ENCODE data around the gene MEIS2.

The MEIS2 gene

GRCh38 chr15:36877294-36877693 is 223.1 kb downstream of the MEIS2 start:
- TF ChIP-seq SIN3A (IDR thresholded peaks at IDR 0.05; ENCODE audit: borderline replicate concordance, insufficient read depth, low read length) (no peak), REST (IDR thresholded peaks at IDR 0.05; ENCODE audit: insufficient read depth in 1 of 2, low read depth in 2 of 2, low read length in 2 of 2) (no peak), TAF1 (IDR thresholded peaks at IDR 0.05; ENCODE audit: borderline replicate concordance, insufficient read depth, low read length) (no peak), POLR2AphosphoS5 (IDR thresholded peaks at IDR 0.05; ENCODE audit: low read depth, low read length) (no peak), FOXP2 (optimal IDR thresholded peaks at IDR 0.05; ENCODE audit: borderline replicate concordance, extremely low read depth, extremely low read length, insufficient read depth) (no peak)

GRCh38 chr15:36875740-36876334 is 224.5 kb downstream of the MEIS2 start:
- no peak for TF ChIP-seq POLR2AphosphoS5 (IDR thresholded peaks at IDR 0.05; ENCODE audit: low read depth, low read length)
- TF ChIP-seq TAF1 (IDR thresholded peaks at IDR 0.05; ENCODE audit: borderline replicate concordance, insufficient read depth, low read length) = no peak
- TF ChIP-seq REST (IDR thresholded peaks at IDR 0.05; ENCODE audit: insufficient read depth in 1 of 2, low read depth in 2 of 2, low read length in 2 of 2) = no peak
- TF ChIP-seq FOXP2 (optimal IDR thresholded peaks at IDR 0.05; ENCODE audit: borderline replicate concordance, extremely low read depth, extremely low read length, insufficient read depth) = no peak
- no peak for TF ChIP-seq SIN3A (IDR thresholded peaks at IDR 0.05; ENCODE audit: borderline replicate concordance, insufficient read depth, low read length)

- no peak for TF ChIP-seq TAF1 (IDR thresholded peaks at IDR 0.05; ENCODE audit: borderline replicate concordance, insufficient read depth, low read length)
- TF ChIP-seq FOXP2 (optimal IDR thresholded peaks at IDR 0.05; ENCODE audit: borderline replicate concordance, extremely low read depth, extremely low read length, insufficient read depth) = no peak
- no peak for TF ChIP-seq SIN3A (IDR thresholded peaks at IDR 0.05; ENCODE audit: borderline replicate concordance, insufficient read depth, low read length)
- no peak for TF ChIP-seq REST (IDR thresholded peaks at IDR 0.05; ENCODE audit: insufficient read depth in 1 of 2, low read depth in 2 of 2, low read length in 2 of 2)
- no peak for TF ChIP-seq POLR2AphosphoS5 (IDR thresholded peaks at IDR 0.05; ENCODE audit: low read depth, low read length)
These were observed 225.4 kb downstream of the MEIS2 start for GRCh38 chr15:36874930-36875329.

- TF ChIP-seq REST (IDR thresholded peaks at IDR 0.05; ENCODE audit: insufficient read depth in 1 of 2, low read depth in 2 of 2, low read length in 2 of 2) (no peak), SIN3A (IDR thresholded peaks at IDR 0.05; ENCODE audit: borderline replicate concordance, insufficient read depth, low read length) (no peak), FOXP2 (optimal IDR thresholded peaks at IDR 0.05; ENCODE audit: borderline replicate concordance, extremely low read depth, extremely low read length, insufficient read depth) (no peak), TAF1 (IDR thresholded peaks at IDR 0.05; ENCODE audit: borderline replicate concordance, insufficient read depth, low read length) (no peak), POLR2AphosphoS5 (IDR thresholded peaks at IDR 0.05; ENCODE audit: low read depth, low read length) (no peak)
These were observed 232.9 kb downstream of the MEIS2 start for GRCh38 chr15:36867436-36867835.
